ENCODE results near the gene PIK3CB.
"Not testable (repeated sequence)": the region's sequence is repeated elsewhere in the genome, so short reads cannot be mapped to it uniquely, and the experiment has no call there.

PIK3CB gene

DNA sequence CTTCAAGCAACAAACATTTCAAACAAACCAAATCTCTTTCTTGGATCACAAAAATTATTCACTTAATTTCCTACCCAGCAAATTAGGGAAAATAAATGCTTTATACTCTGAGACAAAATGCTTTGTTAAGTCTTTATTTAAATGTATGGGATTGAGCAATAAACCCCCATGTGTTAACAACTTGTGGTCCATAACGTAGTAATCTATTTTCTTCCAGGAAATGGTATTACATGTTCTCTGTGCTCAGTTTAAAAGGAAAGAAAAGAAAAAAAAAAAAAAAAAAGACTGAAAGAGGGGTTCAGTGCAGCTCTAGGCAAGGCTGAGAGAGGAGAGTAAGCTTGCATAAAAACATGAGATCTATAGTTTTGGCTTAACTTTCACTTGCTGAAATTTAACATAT lies 102.3 kb downstream of the PIK3CB start:
- no peak for DNase-seq

DNA sequence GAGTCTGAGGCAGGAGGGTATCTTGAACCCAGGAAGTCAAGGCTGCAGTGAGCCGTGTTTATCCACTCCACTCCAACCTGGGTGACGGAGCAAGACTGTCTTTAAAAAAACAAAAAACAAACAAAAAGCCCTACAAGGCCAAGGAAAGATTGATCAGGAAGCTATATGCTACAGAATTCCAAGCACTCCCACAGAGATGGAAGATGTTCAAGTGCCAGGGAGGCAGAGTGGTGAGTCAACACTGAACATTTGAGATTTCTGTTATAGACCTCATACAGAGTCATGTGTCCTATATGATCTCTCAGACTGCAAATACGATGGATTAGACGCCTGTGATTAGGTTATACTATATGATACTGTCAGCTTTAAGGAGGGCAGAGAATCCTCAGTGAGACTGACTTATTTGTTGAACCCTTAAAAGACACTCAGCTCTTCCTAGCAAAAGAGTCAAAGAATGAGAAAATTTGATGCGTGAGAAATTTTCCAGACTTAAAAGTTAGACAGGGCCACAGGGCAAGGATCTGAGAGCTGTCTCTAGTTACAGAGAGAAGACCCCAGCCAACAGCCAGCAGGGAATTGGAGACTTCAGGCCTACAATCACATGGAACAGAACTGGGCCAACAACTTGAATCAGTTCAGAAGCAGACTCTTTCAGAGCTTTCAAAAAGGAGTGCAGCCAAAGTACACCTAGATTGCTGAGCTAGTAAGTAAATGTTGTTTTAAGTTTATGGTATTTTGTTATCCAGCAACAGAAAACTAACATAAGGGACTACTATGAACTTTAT lies 107.6 kb downstream of the PIK3CB start:
- no peak for DNase-seq

DNA sequence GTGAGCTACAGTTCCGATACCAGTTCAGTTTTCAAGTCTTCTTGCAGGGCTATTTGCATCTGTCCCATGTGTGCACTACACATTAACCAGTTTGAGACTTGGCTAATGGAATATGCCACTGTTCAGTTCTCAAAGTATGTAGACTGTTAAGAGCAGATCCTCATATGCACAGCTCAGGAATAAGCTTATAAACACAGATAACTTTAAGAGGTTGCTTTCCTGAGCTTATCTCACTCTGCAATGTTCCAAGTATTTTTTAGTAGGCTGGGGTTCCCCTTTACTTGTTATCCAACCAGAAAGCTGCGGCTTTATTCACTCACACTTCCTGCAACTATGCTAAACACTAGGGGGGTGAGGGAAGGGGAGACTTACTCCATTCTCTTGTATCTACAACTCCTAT lies 108.7 kb downstream of the PIK3CB start:
- not testable (repeated sequence) for DNase-seq

DNA sequence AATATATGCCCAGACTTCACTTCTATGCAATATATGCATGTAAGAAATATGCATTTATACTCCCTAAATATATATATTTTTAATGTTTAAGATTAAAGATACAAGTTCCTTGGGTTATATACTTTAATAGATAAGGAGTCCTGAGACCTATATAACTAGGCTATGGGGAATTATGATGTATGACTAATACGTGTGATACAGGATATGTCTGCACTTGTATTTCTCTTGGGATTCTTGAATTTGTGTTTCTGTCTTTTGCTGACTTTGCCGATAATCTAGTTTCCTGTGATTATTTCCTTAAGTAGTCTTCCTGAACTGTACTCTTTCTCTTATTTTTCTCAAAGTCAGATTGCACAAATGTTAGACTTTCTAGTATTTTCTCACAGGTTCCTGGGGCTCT lies 109.6 kb downstream of the PIK3CB start:
- no peak for DNase-seq

DNA sequence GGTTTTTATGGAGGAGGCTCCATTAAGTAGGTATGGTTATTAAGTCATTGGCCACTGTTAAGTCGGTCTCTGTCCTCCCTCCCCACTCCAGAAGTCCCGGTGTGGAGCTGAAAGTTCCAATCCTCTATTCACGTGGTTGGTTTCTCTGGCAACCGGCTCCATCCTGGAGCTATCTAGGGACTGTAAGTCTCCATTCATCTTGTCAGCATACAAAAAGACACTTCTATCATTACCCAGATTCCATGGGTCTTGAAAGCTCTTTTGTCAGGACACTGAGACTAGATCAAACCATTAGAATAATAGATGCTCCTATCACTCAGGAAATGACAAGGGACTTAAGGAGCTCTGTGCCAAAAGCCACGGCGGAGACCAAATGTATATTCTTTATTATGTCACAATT lies 110.3 kb downstream of the PIK3CB start:
- no peak for DNase-seq

DNA sequence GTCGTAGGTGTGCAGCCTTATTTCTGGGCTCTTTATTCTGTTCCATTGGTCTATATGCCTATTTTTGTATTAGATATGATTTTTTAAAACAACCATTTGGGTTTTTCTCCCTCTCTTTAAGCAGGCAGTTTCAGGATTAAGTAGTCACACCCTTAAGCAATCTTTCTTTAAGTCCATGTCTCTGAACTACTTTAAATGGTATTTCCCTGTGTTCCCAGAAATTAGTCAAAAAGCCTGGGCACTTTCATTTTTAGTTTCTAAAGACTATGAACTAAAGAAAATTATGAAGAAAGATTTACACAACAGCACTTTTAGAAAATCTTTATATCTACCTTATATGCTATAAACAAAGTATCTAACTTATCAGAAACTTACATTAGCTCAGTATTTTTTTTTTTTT lies 115.9 kb downstream of the PIK3CB start:
- no peak for DNase-seq

DNA sequence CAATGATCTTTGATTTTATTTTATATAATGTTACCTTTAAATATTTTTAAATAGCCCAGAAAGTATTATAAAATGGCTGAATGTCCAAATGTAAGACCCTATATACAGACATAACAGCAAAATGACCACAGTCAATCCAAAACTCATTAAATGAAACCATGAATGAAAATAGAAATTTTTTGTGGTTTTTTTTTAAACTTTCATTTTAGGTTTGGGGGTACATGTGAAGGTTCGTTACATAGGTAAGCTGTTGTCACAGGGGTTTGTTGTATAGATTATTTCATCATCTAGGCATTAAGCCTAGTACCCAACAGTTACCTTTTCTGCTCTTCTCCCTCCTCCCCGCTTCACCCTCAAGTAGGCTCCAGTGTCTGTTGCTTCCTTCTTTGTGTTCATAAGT lies 117.4 kb downstream of the PIK3CB start:
- no peak for DNase-seq

DNA sequence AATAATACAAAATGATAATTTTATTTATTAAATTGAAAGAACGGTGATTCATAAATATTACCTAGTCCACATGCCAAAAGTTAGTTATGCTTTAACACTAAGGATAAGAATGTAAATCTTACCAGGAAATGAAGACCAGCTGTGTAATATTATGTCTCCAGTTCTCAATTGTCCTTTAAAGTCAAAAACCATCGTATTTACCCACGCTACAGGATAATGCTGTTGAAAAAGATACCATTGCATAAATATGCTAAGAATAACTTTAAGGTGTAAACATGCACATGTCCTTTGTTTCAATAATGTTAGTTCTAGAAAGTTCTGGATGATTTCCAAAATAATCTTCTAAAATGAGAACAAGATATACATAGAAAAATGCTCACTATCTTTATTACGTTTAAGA lies 122.6 kb downstream of the PIK3CB start:
- DNase-seq = no peak

DNA sequence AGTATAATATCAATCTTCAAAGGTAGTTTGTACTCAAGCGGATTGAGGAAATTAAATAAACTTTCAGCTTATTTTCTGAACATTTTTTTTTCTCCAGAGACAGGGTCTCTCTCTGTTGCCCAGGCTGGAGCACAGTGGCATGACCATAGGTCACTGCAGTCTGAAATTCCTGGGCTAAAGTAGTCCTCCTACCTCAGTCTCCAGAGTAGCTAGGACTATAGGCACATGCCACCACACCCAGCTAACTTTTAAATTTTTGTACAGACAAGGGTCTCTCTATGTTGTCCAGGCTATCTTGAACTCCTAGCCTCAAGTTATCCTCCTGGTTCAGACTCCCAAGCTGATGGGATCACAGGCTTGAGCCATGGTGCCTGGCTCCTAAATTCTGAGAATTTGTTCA lies 129.1 kb downstream of the PIK3CB start:
- no peak for DNase-seq

DNA sequence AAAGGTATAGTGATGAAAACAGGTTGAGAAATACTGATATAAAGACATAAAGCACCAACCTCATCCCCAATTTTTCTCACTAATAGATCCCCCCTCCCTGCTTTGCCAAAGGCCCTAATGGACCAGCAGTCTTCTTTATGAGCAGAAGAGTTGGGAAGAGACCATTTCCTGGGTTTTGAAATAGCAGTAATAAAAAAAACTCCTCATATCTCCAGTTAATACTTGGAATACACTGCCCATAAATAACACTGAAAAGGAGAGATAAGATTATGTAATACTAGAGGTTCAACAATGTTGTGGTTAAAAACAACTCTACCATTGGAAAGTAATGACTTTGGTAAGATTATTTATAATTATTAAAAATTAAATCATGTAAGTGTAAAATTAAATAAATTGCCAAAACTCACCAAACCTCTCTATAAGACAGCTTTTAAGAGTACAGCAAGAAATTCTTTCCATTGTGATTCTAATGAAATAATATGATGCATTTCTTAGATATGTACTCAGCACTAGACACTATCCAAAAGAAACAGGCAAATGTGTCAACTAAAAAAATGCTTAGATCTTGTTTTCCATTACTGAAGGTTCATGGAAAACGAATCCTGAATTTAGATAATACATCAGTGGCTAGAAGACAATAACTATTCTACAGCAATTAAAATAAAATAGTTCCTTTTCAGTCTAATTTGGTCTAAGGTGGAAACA lies 137.9 kb downstream of the PIK3CB start:
- DNase-seq = no peak

DNA sequence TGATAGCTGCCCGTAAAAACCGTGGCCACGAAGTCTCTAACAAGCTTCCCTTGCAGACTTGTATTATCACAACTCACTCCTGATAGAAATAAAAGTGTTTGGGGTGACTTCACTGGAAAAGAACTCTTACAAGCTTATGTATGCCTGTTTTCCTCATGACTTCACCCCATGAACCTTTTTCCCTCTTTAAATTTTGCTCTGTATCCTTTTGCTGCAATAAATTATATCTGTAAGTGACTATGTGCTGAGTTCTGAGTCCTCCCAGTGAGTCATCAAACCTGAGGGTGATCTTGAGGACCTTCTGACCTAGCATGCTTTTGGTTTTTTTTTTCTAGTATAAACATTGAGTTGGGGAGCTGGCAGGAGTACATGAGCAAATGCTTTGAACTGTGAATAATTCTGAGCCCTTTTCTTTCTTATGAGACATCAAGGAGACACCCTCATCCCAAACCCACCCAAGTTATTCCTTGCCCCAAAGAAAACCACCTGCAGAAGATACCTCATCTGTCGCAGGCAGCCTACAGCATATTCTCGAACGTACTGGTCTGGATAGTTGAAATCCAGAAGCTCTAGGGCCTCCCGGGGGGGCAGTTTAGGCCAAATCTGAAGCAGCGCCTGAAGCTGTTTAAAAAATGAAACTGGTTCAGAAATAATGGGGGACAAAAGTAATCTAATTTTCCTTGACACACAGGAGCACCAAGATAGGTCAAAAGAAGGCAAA lies 140.3 kb downstream of the PIK3CB start:
- DNase-seq = peak; percentile 25

DNA sequence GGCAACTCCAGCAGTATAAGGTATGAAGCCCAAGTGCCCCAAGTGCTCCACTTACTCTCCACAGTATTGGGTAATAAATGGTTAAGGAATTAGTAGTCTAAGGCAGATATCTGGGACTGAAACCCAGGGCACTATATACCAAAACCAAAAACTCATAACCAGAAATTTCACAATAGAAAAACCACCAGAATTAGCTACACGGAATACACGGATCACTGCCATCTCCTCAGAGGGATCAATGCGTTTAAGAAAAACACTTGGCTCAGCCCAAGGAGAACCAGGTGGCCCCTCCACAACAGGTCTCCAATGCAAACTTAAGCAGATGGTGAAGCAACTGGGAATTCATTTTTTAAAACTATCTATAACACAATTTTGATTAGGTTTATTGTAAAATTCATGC lies 142.6 kb downstream of the PIK3CB start:
- no peak for DNase-seq

DNA sequence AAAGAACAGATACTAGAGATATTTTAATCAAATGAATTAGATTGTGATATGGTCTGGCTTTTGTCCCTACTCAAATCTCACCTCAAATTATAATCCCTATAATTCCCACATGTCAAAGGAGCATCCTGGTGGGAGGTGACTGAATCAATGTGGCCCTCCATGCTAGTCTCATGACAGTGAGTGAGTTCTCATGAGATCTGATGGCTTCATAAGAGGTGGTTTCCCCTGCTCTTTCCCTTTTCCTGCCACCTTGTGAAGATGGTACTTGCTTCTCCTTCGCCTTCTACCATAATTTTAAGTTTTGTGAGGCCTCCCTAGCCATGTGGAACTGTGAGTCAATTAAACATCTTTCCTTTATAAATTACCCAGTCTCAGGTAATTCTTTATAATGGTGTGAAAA lies 143.4 kb downstream of the PIK3CB start:
- no peak for DNase-seq

DNA sequence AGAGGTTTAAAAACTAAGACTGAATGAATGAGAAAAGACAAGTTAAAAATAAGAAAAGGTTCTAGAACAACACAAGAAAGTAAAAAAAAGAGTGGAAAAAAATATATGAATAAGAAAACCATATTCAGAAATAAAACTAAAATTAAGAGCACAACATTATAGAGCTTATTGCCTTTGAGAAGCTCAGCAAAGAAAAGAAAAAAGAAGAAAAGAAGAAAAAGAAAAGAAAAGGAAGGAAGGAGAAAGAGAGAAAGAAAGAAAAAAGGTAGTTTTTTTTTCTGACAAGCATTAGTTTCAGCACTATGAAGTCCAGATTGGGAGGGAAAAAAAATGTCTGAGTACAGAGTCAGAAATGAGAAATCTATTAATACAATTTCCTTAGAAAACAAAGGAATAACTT lies 144.7 kb downstream of the PIK3CB start:
- DNase-seq = no peak

DNA sequence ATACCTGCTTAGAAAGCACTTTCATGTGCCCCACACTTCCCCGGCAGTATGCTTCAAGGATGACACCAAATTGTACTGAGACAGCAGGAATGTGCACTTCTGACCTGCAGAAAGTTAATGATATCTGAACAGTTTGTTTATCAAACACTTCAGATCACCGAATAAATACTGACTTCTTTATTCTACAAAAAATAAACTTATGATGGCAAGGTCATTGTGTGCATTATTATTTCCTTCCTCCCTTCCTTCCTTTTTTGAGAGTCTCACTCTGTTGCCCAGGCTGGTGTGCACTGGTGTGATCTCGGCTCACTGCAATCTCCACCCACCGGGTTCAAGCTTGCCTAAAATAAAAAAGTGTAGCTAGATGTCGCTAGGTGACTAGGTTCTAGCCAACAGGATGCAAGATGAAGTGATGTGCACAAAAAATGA lies 145.8 kb downstream of the PIK3CB start:
- DNase-seq = no peak

DNA sequence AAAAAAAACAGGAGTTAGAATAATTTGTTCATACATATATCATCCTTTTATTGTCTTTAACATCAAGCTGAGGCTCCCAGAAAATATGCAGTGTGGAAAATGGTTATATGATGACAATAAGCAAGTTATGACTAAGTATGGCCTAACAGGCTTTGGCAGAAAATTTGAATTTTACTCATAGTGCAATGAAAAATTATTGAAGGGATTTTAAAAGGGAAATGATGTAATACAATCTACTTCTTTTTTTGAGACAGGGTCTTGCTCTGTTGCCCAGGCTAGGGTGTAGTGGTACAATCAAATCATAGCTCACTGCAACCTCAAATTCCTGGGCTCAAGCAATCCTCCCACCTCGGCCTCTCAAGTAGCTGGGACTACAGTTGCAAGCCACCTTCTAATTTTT lies 147.5 kb downstream of the PIK3CB start:
- DNase-seq = no peak

DNA sequence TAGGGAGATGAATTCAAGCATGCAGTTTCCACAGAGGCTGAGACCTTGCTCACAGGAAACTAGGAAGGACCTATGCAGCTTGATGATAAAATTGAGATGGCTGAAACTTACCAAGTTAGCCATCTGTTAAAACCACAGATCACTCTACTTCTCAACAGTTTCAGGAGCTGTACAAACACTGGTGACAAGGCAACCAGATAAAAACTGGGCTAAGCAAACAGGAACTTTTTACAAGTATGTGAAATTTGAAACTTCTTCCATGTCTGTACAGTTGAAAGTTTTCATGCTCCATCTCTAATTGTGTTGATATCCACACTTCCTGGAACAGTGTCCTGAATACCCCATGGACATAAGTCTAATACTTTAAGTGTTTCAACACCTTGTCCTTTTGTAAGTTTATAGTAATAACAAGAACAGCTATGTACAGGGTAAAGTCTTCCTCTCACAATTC lies 147.9 kb downstream of the PIK3CB start:
- peak; percentile 75 for DNase-seq

DNA sequence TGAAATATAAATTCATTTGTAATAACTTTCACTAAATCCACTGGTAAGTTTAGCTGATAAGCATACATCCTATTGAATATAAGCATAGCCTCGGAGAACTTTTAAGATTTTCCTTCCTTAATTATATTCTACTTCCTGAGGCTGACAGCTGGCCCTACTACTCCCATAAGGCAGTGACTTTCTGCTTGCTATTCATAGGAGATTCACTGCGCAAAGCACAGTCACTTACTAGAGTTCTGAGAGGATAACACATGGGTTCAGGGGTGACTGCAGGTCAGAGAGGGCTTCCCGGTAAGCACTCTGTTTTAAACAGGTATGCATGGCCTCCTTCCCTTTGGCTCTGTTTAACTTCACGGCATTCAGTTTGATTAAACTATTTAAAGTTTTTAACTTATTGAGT lies 150.3 kb downstream of the PIK3CB start:
- no peak for DNase-seq

DNA sequence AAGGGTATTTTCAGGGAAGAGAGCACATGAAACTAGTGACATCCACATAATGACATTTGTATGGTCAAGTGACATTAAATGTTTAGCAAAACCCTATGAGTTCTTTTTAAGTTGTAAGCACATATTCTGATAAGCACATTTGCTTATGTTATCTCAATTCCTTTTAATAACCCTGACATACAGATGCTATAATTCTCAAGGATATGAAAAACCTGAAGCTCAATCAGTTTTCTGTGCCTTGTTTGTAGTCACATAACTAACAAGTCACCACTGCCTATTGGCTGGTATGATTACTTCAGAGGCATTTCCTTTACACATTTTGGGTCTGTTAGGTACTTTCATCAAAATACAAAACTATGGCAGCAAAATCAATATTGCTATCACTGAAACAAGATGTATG lies 152.1 kb downstream of the PIK3CB start:
- DNase-seq = no peak

DNA sequence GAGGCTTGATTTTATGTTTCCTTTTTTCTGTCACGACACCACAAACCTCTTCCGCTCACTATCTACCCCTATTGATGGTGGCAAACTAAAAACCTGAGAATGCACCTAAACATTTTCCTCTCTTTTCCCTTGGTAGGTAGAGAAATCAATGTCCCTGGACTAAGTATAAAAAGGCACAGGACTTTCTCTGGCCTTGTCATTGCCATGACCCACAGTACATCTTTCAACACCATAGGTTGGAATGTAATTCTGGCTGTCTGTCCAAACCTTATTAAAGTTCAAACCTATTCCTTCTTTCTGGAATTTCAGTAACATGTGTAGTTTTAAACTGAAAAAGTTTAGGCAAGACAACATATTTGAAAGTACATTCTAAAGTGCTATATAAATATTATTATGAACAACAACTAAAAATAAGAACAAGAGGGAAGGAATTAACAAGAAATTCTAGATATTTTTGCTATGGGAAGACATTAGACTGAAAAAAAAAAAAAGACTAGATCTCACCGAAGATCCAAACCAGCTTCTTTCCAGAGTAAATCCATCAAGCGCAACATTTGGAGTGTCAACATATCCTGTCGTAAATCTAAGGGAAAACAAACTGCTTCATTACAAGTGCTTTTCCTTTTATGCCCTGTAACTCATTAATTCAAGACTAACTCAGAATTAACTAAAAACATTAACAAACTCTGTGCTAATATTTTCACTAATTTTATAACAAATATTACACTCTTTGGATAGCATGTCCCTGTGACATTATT lies 153.1 kb downstream of the PIK3CB start:
- peak; percentile 25 for DNase-seq

DNA sequence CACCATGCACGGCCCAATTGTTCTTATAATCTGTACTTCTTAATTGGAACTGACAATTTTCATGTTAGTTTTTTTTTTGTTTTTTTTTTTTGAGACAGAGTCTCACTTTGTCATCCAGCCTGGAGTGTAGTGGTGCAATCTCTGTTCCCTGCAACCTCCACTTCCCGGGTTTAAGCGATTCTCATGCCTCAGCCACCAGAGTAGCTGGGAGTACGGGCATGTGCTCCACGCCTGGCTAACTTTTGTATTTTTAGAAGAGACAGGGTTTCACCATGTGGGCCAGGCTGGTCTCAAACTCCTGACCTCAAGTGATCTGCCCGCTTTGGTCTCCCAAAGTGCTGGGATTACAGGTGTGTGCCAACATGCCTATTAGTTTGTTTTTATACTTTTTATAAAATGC lies 153.8 kb downstream of the PIK3CB start:
- DNase-seq = not testable (repeated sequence)

DNA sequence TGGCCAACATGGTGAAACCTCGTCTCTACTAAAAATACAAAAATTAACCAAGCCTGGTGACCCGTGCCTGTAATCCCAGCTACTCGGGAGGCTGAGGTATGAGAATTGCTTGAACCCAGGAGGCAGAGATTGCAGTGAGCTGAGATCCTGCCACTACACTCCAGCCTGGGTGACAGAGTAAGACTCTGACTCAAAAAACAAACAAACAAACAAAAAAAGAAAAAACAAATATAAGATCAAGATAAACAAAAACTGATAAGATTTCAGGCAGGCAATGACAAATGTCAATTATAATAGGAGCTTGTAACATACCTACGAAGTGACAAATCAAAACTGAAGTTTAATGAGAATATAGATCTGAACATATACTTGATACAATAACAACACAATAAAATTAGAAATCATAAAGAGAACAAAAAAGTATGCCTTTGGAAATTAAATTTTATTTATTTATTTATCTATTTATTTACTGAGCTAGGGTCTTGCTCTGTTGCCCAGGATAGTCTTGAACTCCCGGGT lies 155.8 kb downstream of the PIK3CB start:
- DNase-seq = no peak

DNA sequence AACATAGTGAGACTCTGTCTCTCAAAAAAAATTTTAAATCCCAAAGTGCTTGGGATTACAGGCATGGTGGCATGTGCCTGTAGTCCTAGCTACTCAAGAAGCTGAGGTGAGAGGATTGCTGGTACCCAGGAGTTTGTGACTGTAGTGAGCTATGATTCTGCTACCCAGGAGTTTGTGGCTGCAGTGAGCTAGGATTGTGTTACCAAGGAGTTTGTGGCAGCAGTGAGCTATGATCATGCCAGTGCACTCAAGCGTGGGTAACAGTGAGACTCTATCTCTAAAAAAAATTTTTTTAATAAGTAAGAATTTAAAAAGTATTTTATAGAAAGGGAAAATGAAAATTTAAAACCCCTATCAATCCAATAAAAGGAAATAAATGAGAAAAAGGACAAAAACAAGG lies 156.6 kb downstream of the PIK3CB start:
- DNase-seq = no peak
